Smooth muscle cell (in vitro differentiated cells): ENCODE results near the gene IBSP. TPM values are rescaled to one million over a fixed set of nuclear protein-coding genes. Genes with fewer than 3 reads are reported as not detected.

Experiments
- DNase-seq: peaks from one replicate; lab custom pipeline; 2025; ENCODE audit not compliant: unreplicated experiment; lab: John Stamatoyannopoulos, UW
- H2AFZ ChIP-seq: fragments of 200-600 bp; sonication (generic); 2 replicates; pipeline ENCODE4 v1.6.0; 2016; ENCODE audit warnings: antibody characterized with exemption, low read depth, mild to moderate bottlenecking
- H3F3A ChIP-seq: fragments of 200-600 bp; sonication (generic); 2 replicates; pipeline ENCODE4 v1.6.0; 2017; ENCODE audit warnings: antibody characterized with exemption, low read depth
- H3K27ac ChIP-seq: fragments of 200-600 bp; sonication (generic); 2 replicates; pipeline ENCODE4 v1.5.1; 2016; ENCODE audit warnings: low read depth, mild to moderate bottlenecking
- H3K27me3 ChIP-seq: fragments of 200-600 bp; sonication (generic); 2 replicates; pipeline ENCODE4 v1.6.1; 2016; ENCODE audit warnings: low read depth, mild to moderate bottlenecking
- H3K36me3 ChIP-seq: fragments of 200-600 bp; sonication (generic); 2 replicates; pipeline ENCODE4 v1.5.1; 2016; ENCODE audit warnings: low read depth
- H3K4me1 ChIP-seq: fragments of 200-600 bp; sonication (generic); 2 replicates; pipeline ENCODE4 v1.5.1; 2016; ENCODE audit warnings: low read depth
- H3K4me2 ChIP-seq: fragments of 200-600 bp; sonication (generic); 2 replicates; pipeline ENCODE4 v1.6.0; 2016; ENCODE audit warnings: mild to moderate bottlenecking
- H3K4me3 ChIP-seq: fragments of 200-600 bp; sonication (generic); 2 replicates; pipeline ENCODE4 v1.5.1; 2016; ENCODE audit warnings: mild to moderate bottlenecking
- H3K79me2 ChIP-seq: fragments of 200-600 bp; sonication (generic); 2 replicates; pipeline ENCODE4 v1.6.0; 2016; ENCODE audit warnings: low read depth, mild to moderate bottlenecking
- H3K9ac ChIP-seq: fragments of 200-600 bp; sonication (generic); 2 replicates; pipeline ENCODE4 v1.6.0; 2016; ENCODE audit warnings: low read depth
- H3K9me3 ChIP-seq: fragments of 200-600 bp; sonication (generic); replicated peaks from 2 replicates; pipeline ENCODE4 v1.5.1; 2016; ENCODE audit warnings: low read depth
- H4K20me1 ChIP-seq: fragments of 200-600 bp; sonication (generic); 2 replicates; pipeline ENCODE4 v1.6.0; 2016; ENCODE audit warnings: low read depth
- WGBS: methylation state at CpG from one replicate; pipeline ENCODE4 v1.1.7; 2016; ENCODE audit warnings: low lambda C conversion rate; 5-methylcytosine and 5-hydroxymethylcytosine counted together
- polyA plus RNA-seq: library from polyadenylated mRNA; unstranded; fragments of >200 nt; fragmentation: Nextera tagmentation; extraction: Ambion mirVana; gene quantifications from 2 replicates; pipeline ENCODE4 v1.2.1, GENCODE V29; 2016
- total RNA-seq: library from RNA; depleted of rRNA; stranded (reverse); fragments of >200 nt; gene quantifications from 2 replicates; pipeline ENCODE4 v1.2.3, GENCODE V29; 2014
- TF ChIP-seq, protein P1 (sequence below): fragments of 200-600 bp; sonication (generic); IDR thresholded peaks from 2 replicates; pipeline ENCODE4 v1.5.1; 2017; ENCODE audit warnings: borderline replicate concordance, mild to moderate bottlenecking, antibody characterized with exemption; ENCODE audit not compliant: insufficient read depth, poor library complexity, severe bottlenecking

IBSP gene
- total and polyA plus RNA-seq, 2 experiments from 2014 or later = not detected

DNA sequence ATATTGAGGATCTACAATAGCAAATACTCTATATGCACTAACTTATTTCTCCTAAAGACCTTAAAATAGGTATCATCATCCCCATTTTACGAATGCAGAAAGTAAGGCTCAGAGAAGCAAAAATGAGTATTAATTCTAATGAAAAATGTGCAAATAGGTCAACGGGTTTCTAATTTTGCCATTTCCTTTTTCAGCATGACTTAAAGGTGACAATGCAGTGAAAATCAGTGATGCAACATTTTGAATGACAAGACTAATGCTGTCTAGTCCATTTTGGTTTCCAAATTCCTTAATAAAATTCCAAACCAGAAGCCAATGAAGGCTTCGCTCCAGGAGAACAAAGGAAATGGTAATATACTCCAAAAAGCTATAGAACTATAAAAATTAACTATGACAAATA, 37.0 kb upstream of the IBSP start:
- WGBS = 90% methylated on average over 3 of the region's 3 CpGs
- TF ChIP-seq, protein P1, sequence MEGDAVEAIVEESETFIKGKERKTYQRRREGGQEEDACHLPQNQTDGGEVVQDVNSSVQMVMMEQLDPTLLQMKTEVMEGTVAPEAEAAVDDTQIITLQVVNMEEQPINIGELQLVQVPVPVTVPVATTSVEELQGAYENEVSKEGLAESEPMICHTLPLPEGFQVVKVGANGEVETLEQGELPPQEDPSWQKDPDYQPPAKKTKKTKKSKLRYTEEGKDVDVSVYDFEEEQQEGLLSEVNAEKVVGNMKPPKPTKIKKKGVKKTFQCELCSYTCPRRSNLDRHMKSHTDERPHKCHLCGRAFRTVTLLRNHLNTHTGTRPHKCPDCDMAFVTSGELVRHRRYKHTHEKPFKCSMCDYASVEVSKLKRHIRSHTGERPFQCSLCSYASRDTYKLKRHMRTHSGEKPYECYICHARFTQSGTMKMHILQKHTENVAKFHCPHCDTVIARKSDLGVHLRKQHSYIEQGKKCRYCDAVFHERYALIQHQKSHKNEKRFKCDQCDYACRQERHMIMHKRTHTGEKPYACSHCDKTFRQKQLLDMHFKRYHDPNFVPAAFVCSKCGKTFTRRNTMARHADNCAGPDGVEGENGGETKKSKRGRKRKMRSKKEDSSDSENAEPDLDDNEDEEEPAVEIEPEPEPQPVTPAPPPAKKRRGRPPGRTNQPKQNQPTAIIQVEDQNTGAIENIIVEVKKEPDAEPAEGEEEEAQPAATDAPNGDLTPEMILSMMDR = no peak

DNA sequence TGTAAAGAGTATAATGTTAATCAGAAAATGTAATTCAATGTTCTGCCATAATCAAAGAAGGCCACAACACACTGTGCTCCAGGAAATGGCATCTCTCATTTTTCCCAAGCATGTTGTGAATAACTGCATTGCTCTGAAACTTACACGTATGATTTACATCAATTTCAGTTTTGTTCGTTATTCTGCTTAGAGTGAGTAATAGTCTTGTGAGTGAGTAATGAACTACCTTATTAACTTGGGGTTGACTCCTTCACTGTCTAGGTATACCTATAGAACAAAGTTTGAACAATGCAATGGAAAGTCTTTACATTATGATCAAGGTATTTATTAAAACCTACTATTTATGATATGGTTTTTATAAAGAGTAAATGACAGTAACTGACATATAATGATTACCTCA, 17.8 kb upstream of the IBSP start:
- no peaks in the 10 kb centered on the region for H3K4me1 ChIP-seq

More for the DNA sequence above, 37.0 kb upstream of the IBSP start:
- no peak for DNase-seq
- H4K20me1 ChIP-seq = no peaks in the 10 kb centered on the region
- no peaks in the 10 kb centered on the region for H3F3A ChIP-seq
- H3K4me3 ChIP-seq = no peak overlapping the region
- H3K4me2 ChIP-seq = no peak overlapping the region
- H3K27ac ChIP-seq = no peak overlapping the region
- H3K4me1 ChIP-seq = no peaks in the 10 kb centered on the region
- H3K9me3 ChIP-seq = no peaks in the 10 kb centered on the region
- H3K79me2 ChIP-seq = no peaks in the 10 kb centered on the region
- H3K27me3 ChIP-seq = no peaks in the 10 kb centered on the region
- H2AFZ ChIP-seq = no peak overlapping the region
- H3K36me3 ChIP-seq = no peaks in the 10 kb centered on the region
- no peak overlapping the region for H3K9ac ChIP-seq

DNA sequence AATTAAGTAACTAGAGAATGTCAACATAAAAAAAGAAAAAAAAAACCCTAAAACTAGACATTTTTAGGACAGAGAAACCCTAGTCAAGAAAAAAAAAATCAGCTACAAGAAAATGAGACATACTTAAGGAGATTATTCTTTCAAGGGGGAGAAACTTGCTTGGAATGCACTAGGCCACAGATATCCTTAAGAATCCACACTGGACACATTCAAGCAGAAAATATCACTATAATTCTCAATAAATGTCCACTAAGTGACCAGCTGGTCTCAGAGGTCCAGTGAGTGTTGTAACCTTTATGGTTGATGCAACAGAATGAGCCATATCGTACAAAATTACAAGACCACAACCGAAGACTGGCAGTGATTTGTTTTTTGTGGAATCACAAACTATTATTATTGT, 15.6 kb upstream of the IBSP start:
- TF ChIP-seq, protein P1 = no peak
- 88% methylated on average over 2 of the region's 2 CpGs for WGBS

More for the DNA sequence above, 17.8 kb upstream of the IBSP start:
- H3K9ac ChIP-seq = no peak overlapping the region
- H3K36me3 ChIP-seq = no peaks in the 10 kb centered on the region
- no peak for DNase-seq
- no peaks in the 10 kb centered on the region for H3K9me3 ChIP-seq
- H2AFZ ChIP-seq = no peak overlapping the region
- no peaks in the 10 kb centered on the region for H3K27me3 ChIP-seq
- H3K79me2 ChIP-seq = no peaks in the 10 kb centered on the region
- no peaks in the 10 kb centered on the region for H3F3A ChIP-seq
- no peak overlapping the region for H3K4me2 ChIP-seq
- TF ChIP-seq, protein P1 = no peak
- no peak overlapping the region for H3K4me3 ChIP-seq
- no peaks in the 10 kb centered on the region for H4K20me1 ChIP-seq
- 89% methylated on average over 2 of the region's 2 CpGs for WGBS
- no peak overlapping the region for H3K27ac ChIP-seq

DNA sequence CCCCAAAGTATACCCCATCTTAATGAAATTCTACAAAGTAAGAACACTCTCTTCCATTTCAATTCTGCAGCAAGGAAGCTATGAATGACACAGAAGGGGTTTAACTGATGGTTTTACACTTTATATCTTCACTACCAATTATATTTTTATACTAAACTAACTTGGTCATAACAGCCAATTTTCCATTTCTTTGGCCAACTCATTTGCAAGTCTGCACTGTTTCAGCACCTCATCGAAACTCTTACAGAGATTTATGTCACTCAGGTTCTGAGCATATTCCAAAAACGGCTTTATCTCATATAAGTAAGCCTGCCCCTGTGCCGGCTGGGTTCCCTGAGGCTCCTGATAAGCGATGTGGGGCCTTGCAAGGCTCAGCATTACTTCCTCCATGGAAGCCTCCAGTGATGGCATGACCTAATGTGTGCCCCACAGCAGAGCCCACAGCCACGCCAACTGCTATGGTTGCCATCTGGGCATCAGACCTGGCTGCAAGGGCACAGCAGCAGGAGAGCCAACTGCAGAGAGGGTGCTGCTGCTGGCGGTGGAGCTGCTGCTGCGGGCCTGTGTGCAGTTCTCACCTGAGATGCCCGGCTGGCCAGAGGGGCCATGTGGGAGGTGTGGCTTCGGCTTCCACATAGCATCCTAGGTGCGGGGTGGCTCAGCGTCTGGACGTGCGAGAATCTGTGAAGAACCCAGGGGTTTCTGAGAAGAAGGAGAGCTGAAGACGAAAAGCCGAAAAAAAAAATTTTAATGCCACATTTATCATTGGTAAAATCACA, 13.4 kb upstream of the IBSP start:
- no peak overlapping the region for H3K4me2 ChIP-seq
- no peaks in the 10 kb centered on the region for H3K9me3 ChIP-seq
- no peak overlapping the region for H3K9ac ChIP-seq
- H3K27ac ChIP-seq = no peak overlapping the region
- no peaks in the 10 kb centered on the region for H4K20me1 ChIP-seq
- no peaks in the 10 kb centered on the region for H3K36me3 ChIP-seq
- no peak overlapping the region for H3K4me3 ChIP-seq
- H3K27me3 ChIP-seq = no peaks in the 10 kb centered on the region
- no peak for DNase-seq
- WGBS = 83% methylated on average over 15 of the region's 15 CpGs
- TF ChIP-seq, protein P1 = no peak
- H3F3A ChIP-seq = no peaks in the 10 kb centered on the region
- no peaks in the 10 kb centered on the region for H3K79me2 ChIP-seq
- H2AFZ ChIP-seq = no peak overlapping the region
- no peaks in the 10 kb centered on the region for H3K4me1 ChIP-seq

More for the DNA sequence above, 15.6 kb upstream of the IBSP start:
- Histone ChIP-seq H2AFZ (no peak overlapping the region), H3K4me1 (no peaks in the 10 kb centered on the region), H3K4me3 (no peak overlapping the region), H3K9ac (no peak overlapping the region), H3K9me3 (no peaks in the 10 kb centered on the region), H3K79me2 (no peaks in the 10 kb centered on the region), H3K4me2 (no peak overlapping the region), H3K27ac (no peak overlapping the region), H3K27me3 (no peaks in the 10 kb centered on the region), H3F3A (no peaks in the 10 kb centered on the region), H3K36me3 (no peaks in the 10 kb centered on the region), H4K20me1 (no peaks in the 10 kb centered on the region)
- no peak for DNase-seq
